HL-60 (cell line): ENCODE measurements around the gene ZBTB32.

Source experiments
- DNase-seq, 2 experiments: peaks; one replicate each; pipeline ENCODE4 v3.0.0-alpha.2; 2010 to 2020; ENCODE audit warnings: low read depth in 1 of 2, low spot score in 1 of 2
- H3K27ac ChIP-seq: fragments of 250-450 bp; sonication (Bioruptor Pico); replicated peaks from 2 replicates; pipeline ENCODE4 v1.5.1; 2020; ENCODE audit warnings: mild to moderate bottlenecking, moderate library complexity
- H3K27me3 ChIP-seq: fragments of 250-450 bp; sonication (Bioruptor Pico); 2 replicates; pipeline ENCODE4 v1.5.1; 2021; ENCODE audit warnings: mild to moderate bottlenecking, moderate library complexity; ENCODE audit not compliant: insufficient read depth, poor library complexity, severe bottlenecking
- H3K4me3 ChIP-seq: replicated peaks from 2 replicates; pipeline ENCODE4 v1.5.1; 2011; ENCODE audit warnings: mild to moderate bottlenecking, control low read depth, low read length; ENCODE audit not compliant: insufficient read depth
- CTCF ChIP-seq: IDR thresholded peaks from one replicate; pipeline ENCODE4 v1.5.1; 2011; ENCODE audit warnings: low read length, control low read depth, inconsistent platforms; ENCODE audit not compliant: insufficient read depth
- GABPA ChIP-seq: IDR thresholded peaks from 2 replicates; pipeline ENCODE4 v1.6.1; 2012; ENCODE audit warnings: low read depth
- POLR2AphosphoS5 ChIP-seq: IDR thresholded peaks from 2 replicates; pipeline ENCODE4 v1.6.1; 2012; ENCODE audit warnings: low read depth
- REST ChIP-seq: IDR thresholded peaks from 2 replicates; pipeline ENCODE4 v1.6.1; 2012; ENCODE audit warnings: low read depth; ENCODE audit not compliant: insufficient replicate concordance
- SPI1 ChIP-seq: IDR thresholded peaks from 2 replicates; pipeline ENCODE4 v1.6.1; 2012; ENCODE audit warnings: low read depth, mild to moderate bottlenecking, borderline replicate concordance

Gene ZBTB32

GRCh38 chr19:35751839-35752745 is 47.7 kb downstream of the ZBTB32 start:
- DNase-seq = no peak
- TF ChIP-seq GABPA (no peak), POLR2AphosphoS5 (no peak), REST (no peak), CTCF (no peak), SPI1 (no peak)

GRCh38 chr19:35752746-35753350 is 48.5 kb downstream of the ZBTB32 start:
- no peak for TF ChIP-seq CTCF
- no peak for TF ChIP-seq SPI1
- TF ChIP-seq REST = no peak
- TF ChIP-seq POLR2AphosphoS5 = no peak
- no peaks in the 10 kb centered on the region for H3K27me3 ChIP-seq
- no peak overlapping the region for H3K4me3 ChIP-seq
- no peak for DNase-seq
- no peak overlapping the region for H3K27ac ChIP-seq

More at GRCh38 chr19:35751839-35752745, 47.7 kb downstream of the ZBTB32 start:
- Histone ChIP-seq H3K27ac (no peak overlapping the region), H3K4me3 (no peak overlapping the region), H3K27me3 (no peaks in the 10 kb centered on the region)

GRCh38 chr19:35753634-35754369 is 49.4 kb downstream of the ZBTB32 start:
- Histone ChIP-seq H3K27me3 (no peaks in the 10 kb centered on the region), H3K27ac (no peak overlapping the region), H3K4me3 (no peak overlapping the region)
- TF ChIP-seq POLR2AphosphoS5 = no peak
- TF ChIP-seq GABPA = no peak
- no peak for TF ChIP-seq SPI1
- TF ChIP-seq CTCF = no peak
- no peak for TF ChIP-seq REST
- DNase-seq = no peak
